KMS-11 (cell line): Measurements from ENCODE around the gene LSM11.

Experiments used
- H2AFZ ChIP-seq: fragments of 200-600 bp; sonication (generic); 2 replicates; pipeline ENCODE4 v1.6.1; 2016; ENCODE audit warnings: antibody characterized with exemption, mixed run types, low read depth
- H3K27ac ChIP-seq: fragments of 200-600 bp; sonication (generic); 2 replicates; pipeline ENCODE4 v1.6.1; 2016; ENCODE audit warnings: mild to moderate bottlenecking, mixed run types
- H3K27me3 ChIP-seq: fragments of 200-600 bp; sonication (generic); 2 replicates; pipeline ENCODE4 v1.6.1; 2017; ENCODE audit warnings: mild to moderate bottlenecking, low read depth, mixed run types, moderate library complexity; ENCODE audit not compliant: insufficient read depth
- H3K36me3 ChIP-seq: fragments of 200-600 bp; sonication (generic); 2 replicates; pipeline ENCODE4 v1.6.1; 2017; ENCODE audit warnings: mild to moderate bottlenecking, mixed run types; ENCODE audit not compliant: insufficient read depth
- H3K4me1 ChIP-seq: fragments of 200-600 bp; sonication (generic); 2 replicates; pipeline ENCODE4 v1.6.1; 2016; ENCODE audit warnings: mild to moderate bottlenecking, low read depth, mixed run types; ENCODE audit not compliant: poor library complexity, severe bottlenecking
- H3K4me2 ChIP-seq: fragments of 200-600 bp; sonication (generic); 2 replicates; pipeline ENCODE4 v1.7.0; 2016; ENCODE audit warnings: mild to moderate bottlenecking, mixed run types
- H3K4me3 ChIP-seq: fragments of 200-600 bp; sonication (generic); IDR thresholded peaks from 2 replicates; pipeline ENCODE4 v1.6.1; 2017; ENCODE audit warnings: low read depth, low read length, mixed read lengths; ENCODE audit not compliant: insufficient read depth
- H3K79me2 ChIP-seq: fragments of 200-600 bp; sonication (generic); 2 replicates; pipeline ENCODE4 v1.6.1; 2016; ENCODE audit warnings: low read depth, mixed run types; ENCODE audit not compliant: insufficient read depth
- H3K9ac ChIP-seq: fragments of 200-600 bp; sonication (generic); 2 replicates; pipeline ENCODE4 v1.6.1; 2016; ENCODE audit warnings: mild to moderate bottlenecking, mixed run types
- H4K20me1 ChIP-seq: fragments of 200-600 bp; sonication (generic); 2 replicates; pipeline ENCODE4 v1.6.1; 2016; ENCODE audit warnings: mild to moderate bottlenecking, mixed run types; ENCODE audit not compliant: insufficient read depth
- CTCF ChIP-seq: fragments of 200-600 bp; sonication (generic); conservative IDR thresholded peaks from 2 replicates; pipeline ENCODE4 v1.6.1; 2017; ENCODE audit warnings: low read depth, mild to moderate bottlenecking, antibody characterized with exemption, low read length, moderate library complexity, mixed read lengths

LSM11 gene

GRCh38 chr5:157808043-157808442, 64.5 kb downstream of the LSM11 start:
- Histone ChIP-seq H3K4me2 (no peak overlapping the region), H3K27ac (no peak overlapping the region), H3K36me3 (peaks cover 4% of the 10 kb centered on the region; the same call in 1 of the 2 replicates), H2AFZ (no peak overlapping the region), H4K20me1 (no peaks in the 10 kb centered on the region), H3K4me3 (no peak overlapping the region), H3K27me3 (no peaks in the 10 kb centered on the region), H3K9ac (no peak overlapping the region), H3K79me2 (no peaks in the 10 kb centered on the region), H3K4me1 (no peaks in the 10 kb centered on the region)
- TF ChIP-seq CTCF: no peak
